ENCODE results near the gene SOX12. TPM values are rescaled to one million over a fixed set of nuclear protein-coding genes. Genes with fewer than 3 reads are reported as not detected.

SOX12 gene
- total RNA-seq, 1 experiment from 2014 or later: 59.1 TPM

- no peak for TF ChIP-seq ATF6 (CRISPR knock-in tag; IDR thresholded peaks at IDR 0.05)
Observed at GRCh38 chr20:368915-369314, 43.6 kb downstream of the SOX12 start (continued).

GRCh38 chr20:370151-370600 is 44.8 kb downstream of the SOX12 start:
- POLR2A ChIA-PET: interaction anchor here (0.7 to 1.1 kb wide), 2 partner anchors 15 to 37 kb away, joined by 3 read pairs; no protein-coding TSS in a partner anchor
- Mint-ChIP-seq H3K4me1 (peaks cover 24% of the 10 kb centered on the region), H3K27me3 (ENCODE audit: low read depth) (peaks cover 6% of the 10 kb centered on the region; the same call in 1 of the 2 replicates), H3K27ac (no peak overlapping the region), H3K36me3 (no peaks in the 10 kb centered on the region), H3K9me3 (no peaks in the 10 kb centered on the region), H3K4me3 (no peak overlapping the region)
- TF ChIP-seq ZNF121 (CRISPR knock-in tag; IDR thresholded peaks at IDR 0.05) (peak; percentile 79; the same call in 1 of the 2 replicates), MXD4 (CRISPR knock-in tag; IDR thresholded peaks at IDR 0.05; ENCODE audit: borderline replicate concordance) (no peak), JUN (CRISPR knock-in tag; IDR thresholded peaks at IDR 0.05) (no peak), ZBTB43 (CRISPR knock-in tag; IDR thresholded peaks at IDR 0.05) (no peak), GABPB1 (CRISPR knock-in tag; IDR thresholded peaks at IDR 0.05) (peak; percentile 86), USF2 (CRISPR knock-in tag; IDR thresholded peaks at IDR 0.05) (no peak), NFE2L1 (CRISPR knock-in tag; IDR thresholded peaks at IDR 0.05) (no peak)
- DNase-seq (ENCODE audit: low spot score): no peak
- ATAC-seq: no peak
- CTCF ChIA-PET: interaction anchor here (2.4 to 4.0 kb wide), 3 partner anchors 8 to 61 kb away, joined by 7 to 19 read pairs (median 14); partner anchors contain the start of gene TRIB3

GRCh38 chr20:370977-371754 is 45.8 kb downstream of the SOX12 start:
- Mint-ChIP-seq H3K4me1 (peaks cover 18% of the 10 kb centered on the region), H3K36me3 (no peaks in the 10 kb centered on the region), H3K4me3 (no peak overlapping the region), H3K27ac (no peak overlapping the region), H3K9me3 (no peaks in the 10 kb centered on the region), H3K27me3 (ENCODE audit: low read depth) (peaks cover 10% of the 10 kb centered on the region; the same call in 1 of the 2 replicates)
- ATAC-seq: peak; percentile 20; the same call in 1 of the 2 replicates
- ChIA-PET POLR2A (interaction anchor here (0.8 to 1.7 kb wide), 2 partner anchors 9 to 115 kb away, joined by 3 to 8 read pairs; partner anchors contain the start of gene TRIB3), CTCF (interaction anchor here (0.8 to 4.0 kb wide), 4 partner anchors 9 to 93 kb away, joined by 3 to 19 read pairs (median 10); partner anchors contain the start of gene TRIB3)
- DNase-seq (ENCODE audit: low spot score): no peak
- TF ChIP-seq MAX (CRISPR knock-in tag; IDR thresholded peaks at IDR 0.05): 0 out of 2 replicates have a peak, but pooled peaks have one; percentile 16
- no peak for TF ChIP-seq NR3C1 (CRISPR knock-in tag; conservative IDR thresholded peaks at IDR 0.05; ENCODE audit: low read depth)
- 0 out of 2 replicates have a peak, but pooled peaks have one; percentile 2 for TF ChIP-seq NFE2L1 (CRISPR knock-in tag; IDR thresholded peaks at IDR 0.05)
- no peak for TF ChIP-seq ZNF396 (CRISPR knock-in tag; IDR thresholded peaks at IDR 0.05; ENCODE audit: borderline replicate concordance)
- no peak for TF ChIP-seq RORB (CRISPR knock-in tag; IDR thresholded peaks at IDR 0.05)

- H3K4me1 Mint-ChIP-seq: peaks cover 16% of the 10 kb centered on the region
- ATAC-seq (peak; percentile 27), DNase-seq (ENCODE audit: low spot score) (no peak)
- H3K36me3 Mint-ChIP-seq: no peaks in the 10 kb centered on the region
- CTCF ChIA-PET: interaction anchor here (0.8 to 4.0 kb wide), 5 partner anchors 9 to 93 kb away, joined by 3 to 19 read pairs (median 7); partner anchors contain the start of gene TRIB3
- no peak overlapping the region for H3K4me3 Mint-ChIP-seq
- H3K9me3 Mint-ChIP-seq: no peaks in the 10 kb centered on the region
- H3K27me3 Mint-ChIP-seq (ENCODE audit: low read depth): peaks cover 10% of the 10 kb centered on the region; the same call in 1 of the 2 replicates
- POLR2A ChIA-PET: interaction anchor here (0.8 to 1.7 kb wide), 3 partner anchors 9 to 115 kb away, joined by 3 to 8 read pairs (median 3); partner anchors contain the start of gene TRIB3
- H3K27ac Mint-ChIP-seq: no peak overlapping the region
- TF ChIP-seq HMGA2 (CRISPR knock-in tag; IDR thresholded peaks at IDR 0.05) (no peak), ZNF263 (CRISPR knock-in tag; IDR thresholded peaks at IDR 0.05; ENCODE audit: low read depth) (no peak), MXD4 (CRISPR knock-in tag; IDR thresholded peaks at IDR 0.05; ENCODE audit: borderline replicate concordance) (no peak), NFE2L1 (CRISPR knock-in tag; IDR thresholded peaks at IDR 0.05) (0 out of 2 replicates have a peak, but pooled peaks have one; percentile 5), ERG (CRISPR knock-in tag; IDR thresholded peaks at IDR 0.05) (no peak), CTCF (IDR thresholded peaks at IDR 0.05) (no peak), ZSCAN18 (CRISPR knock-in tag; IDR thresholded peaks at IDR 0.05) (no peak)
Observed at GRCh38 chr20:371755-372542, 46.6 kb downstream of the SOX12 start.

Measured in WTC11 (cell line).